ENCODE measurements around the gene SERPINA9. TPM values are rescaled to one million over a fixed set of nuclear protein-coding genes. Genes with fewer than 3 reads are reported as not detected.

Gene SERPINA9
- total RNA-seq, 1 experiment from 2014 or later, result not detected

GRCh38 chr14:94458558-94459205 lies 17.3 kb downstream of the SERPINA9 start:
- Histone ChIP-seq H3K27me3 (ENCODE audit: insufficient read depth, low read depth) (peaks cover 8% of the 10 kb centered on the region; the same call in 1 of the 2 replicates), H3K4me1 (replicated peaks; ENCODE audit: insufficient read depth) (no peaks in the 10 kb centered on the region), H3K79me2 (ENCODE audit: low read depth) (no peaks in the 10 kb centered on the region), H4K20me1 (ENCODE audit: insufficient read depth) (no peaks in the 10 kb centered on the region), H3K36me3 (ENCODE audit: low read depth) (no peaks in the 10 kb centered on the region), H2AFZ (no peak overlapping the region), H3F3A (ENCODE audit: insufficient read depth, low read depth) (no peaks in the 10 kb centered on the region), H3K9me2 (ENCODE audit: insufficient read depth) (no peaks in the 10 kb centered on the region), H3K4me3 (no peak overlapping the region), H3K4me2 (no peak overlapping the region), H3K9me3 (ENCODE audit: insufficient read depth, low read depth) (no peaks in the 10 kb centered on the region), H3K27ac (no peak overlapping the region)
- BruUV-seq (replicated peaks), result no TSS peak
- ChIA-PET POLR2A (ENCODE audit: unreplicated experiment) (no interaction called here), CTCF (no interaction called here)
- no peak for TF ChIP-seq EZH2 (IDR thresholded peaks at IDR 0.05; ENCODE audit: low read depth)
- TF ChIP-seq CTCF (conservative IDR thresholded peaks at IDR 0.05), result no peak
- DNase-seq, result no peak
- intact Hi-C loops (cut with micrococcal nuclease; ENCODE audit: unreplicated experiment), result no loop called here

GRCh38 chr14:94458096-94458495 lies 17.9 kb downstream of the SERPINA9 start:
- H3K9me2 ChIP-seq (ENCODE audit: insufficient read depth), result no peaks in the 10 kb centered on the region
- H3K27me3 ChIP-seq (ENCODE audit: insufficient read depth, low read depth), result peaks cover 8% of the 10 kb centered on the region; the same call in 1 of the 2 replicates
- no peak for TF ChIP-seq EZH2 (IDR thresholded peaks at IDR 0.05; ENCODE audit: low read depth)
- no peak for TF ChIP-seq CTCF (conservative IDR thresholded peaks at IDR 0.05)
- DNase-seq, result no peak
- ChIA-PET CTCF (no interaction called here), POLR2A (ENCODE audit: unreplicated experiment) (no interaction called here)
- intact Hi-C loops (cut with micrococcal nuclease; ENCODE audit: unreplicated experiment), result no loop called here
- no peaks in the 10 kb centered on the region for H4K20me1 ChIP-seq (ENCODE audit: insufficient read depth)
- H3K27ac ChIP-seq, result no peak overlapping the region
- H3K36me3 ChIP-seq (ENCODE audit: low read depth), result no peaks in the 10 kb centered on the region
- no peaks in the 10 kb centered on the region for H3F3A ChIP-seq (ENCODE audit: insufficient read depth, low read depth)
- H2AFZ ChIP-seq, result no peak overlapping the region
- no peaks in the 10 kb centered on the region for H3K4me1 ChIP-seq (replicated peaks; ENCODE audit: insufficient read depth)
- H3K79me2 ChIP-seq (ENCODE audit: low read depth), result no peaks in the 10 kb centered on the region
- no TSS peak for BruUV-seq (replicated peaks)
- no peak overlapping the region for H3K4me3 ChIP-seq
- H3K9me3 ChIP-seq (ENCODE audit: insufficient read depth, low read depth), result no peaks in the 10 kb centered on the region
- H3K4me2 ChIP-seq, result no peak overlapping the region

GRCh38 chr14:94455928-94456327 lies 20.1 kb downstream of the SERPINA9 start:
- Histone ChIP-seq H3K9me2 (ENCODE audit: insufficient read depth) (no peaks in the 10 kb centered on the region), H2AFZ (no peak overlapping the region), H3K9me3 (ENCODE audit: insufficient read depth, low read depth) (no peaks in the 10 kb centered on the region), H3K4me1 (replicated peaks; ENCODE audit: insufficient read depth) (no peaks in the 10 kb centered on the region), H3K4me3 (no peak overlapping the region), H4K20me1 (ENCODE audit: insufficient read depth) (no peaks in the 10 kb centered on the region), H3K4me2 (no peak overlapping the region), H3K36me3 (ENCODE audit: low read depth) (no peaks in the 10 kb centered on the region), H3K79me2 (ENCODE audit: low read depth) (no peaks in the 10 kb centered on the region), H3K27ac (no peak overlapping the region), H3F3A (ENCODE audit: insufficient read depth, low read depth) (no peaks in the 10 kb centered on the region), H3K27me3 (ENCODE audit: insufficient read depth, low read depth) (no peaks in the 10 kb centered on the region)
- intact Hi-C loops (cut with micrococcal nuclease; ENCODE audit: unreplicated experiment), result no loop called here
- BruUV-seq (replicated peaks), result no TSS peak
- ChIA-PET CTCF (no interaction called here), POLR2A (ENCODE audit: unreplicated experiment) (no interaction called here)
- TF ChIP-seq EZH2 (IDR thresholded peaks at IDR 0.05; ENCODE audit: low read depth), result no peak
- no peak for TF ChIP-seq CTCF (conservative IDR thresholded peaks at IDR 0.05)
- DNase-seq, result no peak

All from PC-9 (cell line).